ENCODE measurements around the gene METAP1. TPM values are rescaled to one million over a fixed set of nuclear protein-coding genes. Genes with fewer than 3 reads are reported as not detected.

METAP1 gene
- total RNA-seq, 1 experiment from 2014 or later = 63.5 TPM

DNA sequence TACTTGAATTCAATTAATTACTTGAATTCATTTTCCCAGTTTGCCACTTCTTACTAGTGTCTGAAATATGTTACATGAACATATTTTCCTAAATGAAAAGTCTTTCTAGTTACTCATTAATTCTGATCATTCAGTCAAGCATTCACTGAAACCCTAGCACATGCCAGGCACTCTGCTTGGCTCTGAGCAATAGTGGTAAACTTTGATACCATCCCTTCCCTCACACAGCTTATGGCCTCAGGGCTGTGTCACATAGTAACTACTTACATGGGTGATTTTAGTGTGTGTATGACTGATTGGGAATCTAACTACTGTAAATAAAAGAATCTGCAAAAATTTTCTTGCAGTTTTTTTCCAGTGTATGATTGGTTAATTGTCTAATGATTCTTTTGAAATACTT lies 32.7 kb downstream of the METAP1 start:
- H3K4ac ChIP-seq (ENCODE audit: low read depth, low read length) = no peak overlapping the region
- peaks cover 6 to 8% (median 6%) of the 10 kb centered on the region in 3 experiments; a peak in 5 of 7 replicates for H3K36me3 Mint-ChIP-seq (ENCODE audit: insufficient read depth in 1 of 3, low read depth in 3 of 3)
- no peak overlapping the region for H3K9ac ChIP-seq (ENCODE audit: extremely low read depth, insufficient read length, low read length)
- H3T11ph ChIP-seq (ENCODE audit: low read length) = no peak overlapping the region
- no peak overlapping the region for H2BK15ac ChIP-seq (ENCODE audit: low read depth, low read length)
- H3K27me3 ChIP-seq (ENCODE audit: insufficient read depth, low read length) = no peaks in the 10 kb centered on the region
- peaks cover 0 to 2% of the 10 kb centered on the region in 2 experiments; a peak in 2 of 5 replicates for H3K9me3 Mint-ChIP-seq
- H3K79me1 ChIP-seq (ENCODE audit: insufficient read depth, low read depth, low read length, poor library complexity, severe bottlenecking) = peaks cover 3% of the 10 kb centered on the region
- H4K8ac ChIP-seq (replicated peaks; ENCODE audit: insufficient read length, low read depth, low read length) = no peak overlapping the region
- no peak overlapping the region for H2BK20ac ChIP-seq (ENCODE audit: low read depth, low read length, poor library complexity, severe bottlenecking)
- H4K91ac ChIP-seq (ENCODE audit: insufficient read length, low read depth, low read length) = no peak overlapping the region
- TF ChIP-seq, protein P1, sequence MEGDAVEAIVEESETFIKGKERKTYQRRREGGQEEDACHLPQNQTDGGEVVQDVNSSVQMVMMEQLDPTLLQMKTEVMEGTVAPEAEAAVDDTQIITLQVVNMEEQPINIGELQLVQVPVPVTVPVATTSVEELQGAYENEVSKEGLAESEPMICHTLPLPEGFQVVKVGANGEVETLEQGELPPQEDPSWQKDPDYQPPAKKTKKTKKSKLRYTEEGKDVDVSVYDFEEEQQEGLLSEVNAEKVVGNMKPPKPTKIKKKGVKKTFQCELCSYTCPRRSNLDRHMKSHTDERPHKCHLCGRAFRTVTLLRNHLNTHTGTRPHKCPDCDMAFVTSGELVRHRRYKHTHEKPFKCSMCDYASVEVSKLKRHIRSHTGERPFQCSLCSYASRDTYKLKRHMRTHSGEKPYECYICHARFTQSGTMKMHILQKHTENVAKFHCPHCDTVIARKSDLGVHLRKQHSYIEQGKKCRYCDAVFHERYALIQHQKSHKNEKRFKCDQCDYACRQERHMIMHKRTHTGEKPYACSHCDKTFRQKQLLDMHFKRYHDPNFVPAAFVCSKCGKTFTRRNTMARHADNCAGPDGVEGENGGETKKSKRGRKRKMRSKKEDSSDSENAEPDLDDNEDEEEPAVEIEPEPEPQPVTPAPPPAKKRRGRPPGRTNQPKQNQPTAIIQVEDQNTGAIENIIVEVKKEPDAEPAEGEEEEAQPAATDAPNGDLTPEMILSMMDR (conservative IDR thresholded peaks at IDR 0.05) = no peak
- no peak overlapping the region for H3K27ac ChIP-seq (ENCODE audit: insufficient read length, low read depth, low read length)
- H3K27me3 Mint-ChIP-seq (ENCODE audit: low read depth) = no peaks in the 10 kb centered on the region
- H3K27ac Mint-ChIP-seq = no peak overlapping the region
- H3K18ac ChIP-seq (ENCODE audit: insufficient read length, low read depth, low read length) = no peak overlapping the region
- H3K9me3 ChIP-seq (ENCODE audit: control insufficient read depth, low read depth, low read length) = no peaks in the 10 kb centered on the region
- H2BK5ac ChIP-seq (ENCODE audit: insufficient read length, low read length) = no peak overlapping the region
- H2BK120ac ChIP-seq (ENCODE audit: low read depth, low read length, poor library complexity, severe bottlenecking) = no peak overlapping the region
- H3K4me2 ChIP-seq (ENCODE audit: insufficient read depth, insufficient read length, low read length) = no peak overlapping the region
- no peak overlapping the region for H3K4me3 Mint-ChIP-seq
- H3K23me2 ChIP-seq (ENCODE audit: insufficient read length, low read depth, low read length, poor library complexity, severe bottlenecking) = no peaks in the 10 kb centered on the region
- H3K23ac ChIP-seq (ENCODE audit: insufficient read length, low read depth, low read length) = no peak overlapping the region
- H3K4me1 ChIP-seq (ENCODE audit: insufficient read depth, low read length) = peaks cover 8% of the 10 kb centered on the region; the same call in 1 of the 2 replicates
- H3K14ac ChIP-seq (ENCODE audit: insufficient read depth, low read length) = no peak overlapping the region
- H2AFZ ChIP-seq (ENCODE audit: low read length) = no peak overlapping the region
- H3K79me2 ChIP-seq (ENCODE audit: insufficient read depth, low read length) = peaks cover 31% of the 10 kb centered on the region; the same call in 1 of the 2 replicates
- H4K20me1 ChIP-seq (ENCODE audit: control insufficient read depth, insufficient read depth, insufficient read length) = no peaks in the 10 kb centered on the region
- H2BK12ac ChIP-seq (ENCODE audit: insufficient read length, low read depth, low read length) = no peak overlapping the region
- no peak overlapping the region for H2AK5ac ChIP-seq (ENCODE audit: insufficient read length, low read length)
- no peak overlapping the region for H4K5ac ChIP-seq (ENCODE audit: insufficient read length, low read depth, low read length)
- H3K56ac ChIP-seq (ENCODE audit: insufficient read length, low read depth, low read length) = no peak overlapping the region
- H3K4me1 Mint-ChIP-seq = peaks cover 43 to 55% of the 10 kb centered on the region in 2 experiments
- no peak for DNase-seq
